ENCODE measurements around the gene CARD14.

Gene CARD14

GRCh38 chr17:80191865-80192661 lies 22.2 kb downstream of the CARD14 start:
- TF ChIP-seq TAF1 (IDR thresholded peaks at IDR 0.05; ENCODE audit: borderline replicate concordance, insufficient read depth, low read length) = no peak
- no peak for TF ChIP-seq REST (IDR thresholded peaks at IDR 0.05; ENCODE audit: insufficient read depth in 1 of 2, low read depth in 2 of 2, low read length in 2 of 2)
- no peak for TF ChIP-seq POLR2AphosphoS5 (IDR thresholded peaks at IDR 0.05; ENCODE audit: low read depth, low read length)
- no peak for TF ChIP-seq SIN3A (IDR thresholded peaks at IDR 0.05; ENCODE audit: borderline replicate concordance, insufficient read depth, low read length)
- no peak for TF ChIP-seq FOXP2 (optimal IDR thresholded peaks at IDR 0.05; ENCODE audit: borderline replicate concordance, extremely low read depth, extremely low read length, insufficient read depth)

GRCh38 chr17:80195141-80195540 lies 25.3 kb downstream of the CARD14 start:
- TF ChIP-seq TAF1 (IDR thresholded peaks at IDR 0.05; ENCODE audit: borderline replicate concordance, insufficient read depth, low read length) (no peak), REST (IDR thresholded peaks at IDR 0.05; ENCODE audit: insufficient read depth in 1 of 2, low read depth in 2 of 2, low read length in 2 of 2) (no peak), POLR2AphosphoS5 (IDR thresholded peaks at IDR 0.05; ENCODE audit: low read depth, low read length) (no peak), SIN3A (IDR thresholded peaks at IDR 0.05; ENCODE audit: borderline replicate concordance, insufficient read depth, low read length) (no peak), FOXP2 (optimal IDR thresholded peaks at IDR 0.05; ENCODE audit: borderline replicate concordance, extremely low read depth, extremely low read length, insufficient read depth) (no peak)

GRCh38 chr17:80195671-80196529 lies 26.1 kb downstream of the CARD14 start:
- TF ChIP-seq REST (IDR thresholded peaks at IDR 0.05; ENCODE audit: insufficient read depth in 1 of 2, low read depth in 2 of 2, low read length in 2 of 2) = no peak
- TF ChIP-seq POLR2AphosphoS5 (IDR thresholded peaks at IDR 0.05; ENCODE audit: low read depth, low read length) = no peak
- no peak for TF ChIP-seq SIN3A (IDR thresholded peaks at IDR 0.05; ENCODE audit: borderline replicate concordance, insufficient read depth, low read length)
- no peak for TF ChIP-seq FOXP2 (optimal IDR thresholded peaks at IDR 0.05; ENCODE audit: borderline replicate concordance, extremely low read depth, extremely low read length, insufficient read depth)
- TF ChIP-seq TAF1 (IDR thresholded peaks at IDR 0.05; ENCODE audit: borderline replicate concordance, insufficient read depth, low read length) = no peak

- TF ChIP-seq SIN3A (IDR thresholded peaks at IDR 0.05; ENCODE audit: borderline replicate concordance, insufficient read depth, low read length) (no peak), FOXP2 (optimal IDR thresholded peaks at IDR 0.05; ENCODE audit: borderline replicate concordance, extremely low read depth, extremely low read length, insufficient read depth) (no peak), TAF1 (IDR thresholded peaks at IDR 0.05; ENCODE audit: borderline replicate concordance, insufficient read depth, low read length) (no peak), POLR2AphosphoS5 (IDR thresholded peaks at IDR 0.05; ENCODE audit: low read depth, low read length) (no peak), REST (IDR thresholded peaks at IDR 0.05; ENCODE audit: insufficient read depth in 1 of 2, low read depth in 2 of 2, low read length in 2 of 2) (no peak)
These were observed 26.8 kb downstream of the CARD14 start for GRCh38 chr17:80196652-80197051.
